NCI-H1105 treated with DMSO at 0.1 percent for 48 hours (cell line): ENCODE results near the gene RNF17.

Source experiments
- DNase-seq: peaks from one replicate; lab custom pipeline; 2025; lab: John Stamatoyannopoulos, UW

The RNF17 gene

DNA sequence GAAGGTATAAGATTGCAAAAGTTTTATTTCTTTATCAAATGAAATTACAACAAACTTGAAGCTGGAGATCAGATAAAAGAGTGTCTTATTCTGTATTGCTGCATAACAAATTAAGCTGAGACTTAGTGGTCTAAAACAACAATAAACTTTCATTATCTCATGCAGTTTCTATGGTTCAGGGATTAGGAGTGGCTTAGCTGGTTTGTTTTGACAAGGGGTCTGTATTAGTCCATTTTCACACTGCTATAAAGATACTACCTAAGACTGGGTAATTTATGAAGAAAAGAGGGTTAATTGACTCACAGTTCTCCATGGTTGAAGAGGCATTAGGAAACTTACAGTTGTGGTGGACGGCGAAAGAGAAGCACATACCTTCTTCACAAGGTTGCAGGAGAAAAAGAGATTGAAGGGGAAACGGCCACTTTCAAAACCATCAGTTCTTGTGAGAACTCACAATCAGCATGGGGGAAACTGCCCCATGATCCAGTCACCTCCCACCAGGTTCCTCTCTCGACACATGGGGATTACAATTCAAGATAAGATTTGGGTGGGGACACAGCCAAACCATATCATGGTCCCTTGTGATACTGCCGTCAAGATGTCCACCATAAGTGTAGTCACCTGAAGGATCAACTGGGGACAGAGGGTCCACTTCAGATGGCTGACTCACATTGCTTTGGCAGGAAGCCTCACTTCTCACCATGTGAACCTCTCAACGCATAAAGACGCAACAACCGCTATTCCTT is 97.8 kb downstream of the RNF17 start:
- no peak for DNase-seq

DNA sequence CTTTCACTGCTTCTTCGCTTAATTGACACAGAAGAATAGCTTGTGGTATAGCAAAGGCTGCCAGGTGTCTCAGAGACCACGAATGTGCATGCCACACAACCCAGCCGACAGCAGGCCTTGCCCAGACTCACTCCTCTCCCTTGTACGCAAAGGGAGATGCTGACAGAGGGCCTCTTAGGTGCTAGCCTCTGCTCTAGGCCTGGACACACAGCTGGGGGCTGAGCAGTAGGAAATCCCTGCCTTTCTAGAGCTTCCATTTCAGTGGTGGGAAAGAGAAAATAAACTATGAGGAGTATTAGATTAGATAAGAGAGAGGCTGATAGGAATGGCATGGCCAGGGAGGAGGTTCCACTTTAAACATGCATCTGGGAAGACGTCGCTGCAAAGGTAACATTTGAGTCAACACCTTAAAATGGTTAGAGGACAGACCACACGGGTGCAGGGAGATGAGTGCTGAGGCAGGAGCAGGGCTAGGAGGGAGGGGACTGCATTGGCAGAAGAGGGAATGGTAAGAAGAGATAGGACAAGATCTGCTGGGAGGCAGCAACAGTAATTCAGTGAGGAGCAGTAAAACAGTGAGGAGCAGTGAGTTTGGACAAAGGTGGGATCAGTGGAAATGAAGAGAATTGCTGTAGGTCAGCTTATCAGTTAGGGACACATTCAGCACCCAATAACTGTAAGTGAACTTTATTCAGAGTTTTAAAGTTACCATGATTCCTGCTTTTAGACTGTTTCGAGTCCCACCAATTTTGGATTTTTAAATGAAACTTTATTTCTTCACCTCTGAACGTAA is 100.0 kb downstream of the RNF17 start:
- DNase-seq: no peak

- DNase-seq: no peak
Observed at GRCh38 chr13:24864579-24864978, 100.6 kb downstream of the RNF17 start.

DNA sequence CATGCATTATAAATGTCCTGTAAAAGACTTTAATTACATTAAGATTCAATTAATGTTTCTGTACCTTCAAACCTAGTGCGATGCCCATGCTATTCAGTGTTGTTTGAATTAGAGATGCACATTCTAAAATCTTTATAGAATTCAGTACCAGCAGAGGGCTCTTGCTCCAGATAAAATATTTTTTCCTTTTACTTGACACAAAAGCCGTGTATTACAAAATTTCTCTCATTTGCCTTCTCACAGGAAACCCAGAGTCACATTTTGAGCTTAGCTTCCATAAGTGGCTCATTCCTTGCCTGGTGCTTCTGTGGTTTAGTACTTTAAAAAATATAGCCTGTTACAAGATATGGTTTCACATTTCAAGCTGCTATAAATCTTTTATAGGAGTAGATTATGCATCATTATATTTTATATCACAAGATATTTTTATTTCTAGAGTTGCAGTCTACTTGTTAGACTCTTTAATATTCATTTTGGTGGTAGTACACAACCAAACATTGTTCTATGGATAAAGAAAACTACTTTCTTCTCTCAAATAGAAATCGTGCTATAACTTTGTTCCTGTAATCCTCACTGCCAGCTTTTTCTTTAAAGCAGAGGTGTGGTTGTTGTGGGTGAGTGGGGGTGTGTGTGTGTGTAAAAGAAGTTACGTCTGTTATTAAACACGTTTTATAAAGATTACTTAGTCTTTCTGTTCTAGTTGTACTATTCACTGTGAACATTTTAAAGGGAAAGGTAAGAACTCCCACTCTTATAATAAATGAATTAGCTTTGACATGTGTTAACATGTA is 101.4 kb downstream of the RNF17 start:
- DNase-seq: no peak

DNA sequence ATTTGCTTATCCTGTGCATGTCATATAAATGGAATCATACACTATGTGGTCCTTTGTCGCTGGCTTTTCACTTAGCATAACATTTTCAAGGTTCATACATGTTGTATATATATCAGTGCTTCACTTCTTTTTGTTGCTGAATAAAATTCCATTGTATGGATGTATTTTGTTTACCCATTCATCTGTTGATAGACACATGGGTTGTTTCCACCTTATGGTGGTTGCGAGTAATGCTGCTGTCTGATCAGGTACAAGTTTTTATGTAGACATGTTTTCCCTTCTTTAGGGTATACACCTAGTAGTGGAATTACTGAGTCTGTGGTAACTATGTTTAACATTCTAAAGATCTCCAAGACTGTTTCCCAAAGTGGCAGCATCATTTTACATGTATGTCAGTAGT is 102.5 kb downstream of the RNF17 start:
- DNase-seq: no peak

- no peak for DNase-seq
Observed at GRCh38 chr13:24868874-24869273, 104.9 kb downstream of the RNF17 start.

DNA sequence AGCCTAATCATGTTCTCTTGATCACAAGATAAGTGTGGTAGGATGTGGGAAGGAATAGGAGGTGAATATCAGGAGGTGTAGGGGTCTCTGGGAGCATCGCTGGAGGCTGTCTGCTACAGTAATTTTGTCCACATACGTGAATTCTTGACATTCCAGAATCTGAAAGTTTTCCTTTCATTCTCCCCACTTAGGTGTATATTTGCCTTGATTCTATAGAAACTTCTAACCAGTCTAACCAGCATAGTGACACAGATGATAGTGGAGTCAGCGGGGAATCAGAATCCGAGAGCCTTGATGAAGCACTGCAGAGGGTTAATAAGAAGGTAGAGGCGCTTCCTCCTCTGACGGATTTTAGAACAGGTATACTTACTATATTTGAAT is 106.4 kb downstream of the RNF17 start:
- no peak for DNase-seq

DNA sequence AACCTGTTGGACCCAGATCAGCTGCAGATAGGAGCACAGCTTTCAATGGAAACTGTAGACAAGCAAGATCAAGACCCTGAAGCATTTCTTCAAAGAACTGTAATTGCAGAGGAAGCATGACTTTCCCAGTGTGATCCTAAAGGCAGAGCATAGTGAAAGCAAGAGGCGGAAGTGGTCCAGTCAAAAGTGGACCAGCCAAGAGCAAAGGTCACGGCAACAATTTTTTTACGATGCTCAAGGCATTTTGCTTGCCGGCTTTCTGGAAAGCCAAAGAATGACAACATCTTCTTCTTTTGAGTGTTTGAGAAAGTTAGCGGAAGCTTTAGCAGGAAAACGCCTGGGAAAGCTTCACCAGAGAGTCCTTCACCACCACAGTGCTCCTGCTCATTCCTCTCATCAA is 111.6 kb downstream of the RNF17 start:
- DNase-seq: no peak

- DNase-seq: no peak
Observed at GRCh38 chr13:24877531-24877930, 113.6 kb downstream of the RNF17 start.

DNA sequence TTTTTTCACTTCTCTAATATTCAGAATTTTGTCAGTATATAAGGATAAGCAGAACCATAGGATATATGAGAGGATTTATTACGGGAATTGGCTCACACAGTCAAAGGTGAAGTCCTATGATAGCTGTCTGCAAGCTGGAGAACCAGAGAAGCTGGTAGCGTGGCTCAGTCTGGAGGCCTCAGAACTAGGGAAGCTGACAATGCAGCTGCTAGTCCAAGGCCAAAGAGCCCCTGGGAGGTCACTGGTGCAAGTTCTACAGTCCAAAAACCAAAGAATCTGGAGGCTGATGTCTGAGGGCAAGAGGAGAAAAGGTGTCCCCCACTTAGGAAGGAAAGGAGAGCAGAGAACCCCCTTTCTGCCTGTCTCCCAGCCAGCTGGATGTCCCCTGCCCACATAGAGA is 114.4 kb downstream of the RNF17 start:
- DNase-seq: no peak

- no peak for DNase-seq
Observed at GRCh38 chr13:24882665-24883064, 118.7 kb downstream of the RNF17 start.

DNA sequence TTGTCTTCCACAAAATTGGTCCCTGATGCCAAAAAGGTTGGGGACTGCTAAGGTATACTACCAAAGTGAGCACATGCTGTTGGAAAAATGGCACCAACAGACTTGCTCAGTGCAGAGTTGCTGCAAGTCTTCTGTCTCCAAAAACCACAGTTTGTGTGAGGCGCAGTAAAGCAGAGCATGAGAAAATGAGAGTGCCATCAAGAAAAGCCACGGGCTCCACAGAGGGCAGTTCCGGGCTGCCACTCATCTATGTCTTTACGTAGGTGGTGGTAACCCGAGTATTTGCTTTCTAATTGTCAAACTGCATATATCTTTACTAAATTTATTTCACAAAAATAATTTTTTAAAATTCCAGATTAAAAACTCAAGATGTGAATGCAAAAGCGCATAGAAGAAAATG is 123.8 kb downstream of the RNF17 start:
- no peak for DNase-seq

GRCh38 chr13:24888291-24888931 is 124.4 kb downstream of the RNF17 start:
- no peak for DNase-seq

DNA sequence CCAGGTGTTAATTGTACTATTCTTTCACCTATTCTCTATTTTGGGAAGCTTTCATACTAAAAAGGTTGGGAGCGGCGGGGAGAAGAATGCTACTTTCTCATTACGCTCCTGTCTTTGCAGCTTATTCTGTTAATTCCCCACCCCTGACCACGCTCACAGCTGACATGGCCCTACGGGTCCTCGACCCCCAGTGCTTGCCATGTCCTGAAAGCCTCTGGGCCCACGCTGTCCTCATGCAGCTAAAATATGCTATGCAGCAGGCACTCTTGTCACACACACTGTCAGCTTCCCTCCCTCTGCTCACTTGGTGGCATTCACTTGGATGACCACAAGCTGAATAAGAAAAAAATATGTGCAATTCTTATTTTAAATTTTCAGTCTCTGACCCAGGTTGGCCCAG is 126.3 kb downstream of the RNF17 start:
- no peak for DNase-seq

GRCh38 chr13:24891476-24892108 is 127.6 kb downstream of the RNF17 start:
- no peak for DNase-seq

DNA sequence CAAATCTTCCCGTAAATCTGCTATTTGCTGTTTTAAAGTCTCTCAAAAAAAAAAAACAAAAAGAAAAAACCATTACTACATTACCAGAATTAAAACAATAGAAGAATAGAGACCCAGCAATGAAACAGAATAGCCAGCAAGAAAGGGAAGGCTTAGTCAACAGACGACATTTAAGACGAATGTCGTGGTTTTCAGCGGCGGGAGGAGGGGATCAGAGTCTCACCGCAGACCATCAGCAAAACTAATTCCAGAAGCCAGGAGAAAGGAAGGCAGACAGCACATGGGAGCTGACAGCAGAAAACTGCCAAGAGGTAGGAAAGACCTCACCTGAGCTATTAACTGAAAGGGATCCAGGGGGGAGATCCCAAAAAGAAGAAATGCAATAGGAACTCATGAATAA is 128.9 kb downstream of the RNF17 start:
- no peak for DNase-seq

DNA sequence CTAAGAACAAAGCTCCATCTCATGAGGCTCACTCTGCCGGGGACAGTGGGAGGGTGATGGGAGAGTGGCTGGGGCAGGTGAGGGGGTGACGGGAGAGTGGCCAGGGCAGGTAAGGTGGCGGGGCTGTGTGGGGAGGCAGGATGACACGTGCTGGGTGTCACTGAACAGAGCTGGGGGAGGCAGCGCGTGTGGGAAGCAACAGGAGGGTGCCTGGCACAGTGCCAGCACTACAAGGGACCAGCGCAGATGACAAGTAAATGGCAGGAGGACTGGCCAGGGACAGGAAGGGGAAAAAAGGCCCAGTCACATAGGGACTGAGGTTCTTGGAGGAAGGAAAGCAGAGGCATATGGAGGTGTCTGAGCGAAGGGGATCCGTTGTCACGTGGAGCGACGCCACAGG is 129.9 kb downstream of the RNF17 start:
- DNase-seq: no peak

- no peak for DNase-seq
Observed at GRCh38 chr13:24894277-24894971, 130.5 kb downstream of the RNF17 start.

- no peak for DNase-seq
Observed at GRCh38 chr13:24894972-24895300, 131.0 kb downstream of the RNF17 start.

DNA sequence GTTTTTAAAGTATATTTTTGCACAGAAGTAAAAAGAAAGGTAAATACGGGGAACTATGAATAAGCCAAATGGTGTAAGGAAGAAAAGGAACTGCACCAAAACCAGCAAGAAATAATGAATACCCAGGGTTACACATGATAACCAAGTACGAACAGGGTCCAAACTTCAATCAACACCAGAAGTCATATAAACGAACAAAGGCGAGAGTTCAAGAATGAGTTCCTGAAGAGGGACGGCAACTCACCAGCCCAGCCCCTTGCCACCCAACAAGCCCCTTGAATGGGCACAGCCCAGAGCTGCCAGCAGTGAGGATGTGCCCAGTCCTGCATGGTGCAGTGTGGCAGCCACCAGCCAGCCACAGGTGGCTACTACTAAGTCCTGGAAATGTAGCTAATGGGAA is 132.1 kb downstream of the RNF17 start:
- DNase-seq: no peak

GRCh38 chr13:24897293-24897692 is 133.3 kb downstream of the RNF17 start:
- no peak for DNase-seq
